DMS53 (cell line): ENCODE data around the gene ASIC2.
"Not testable (repeated sequence)": the region's sequence is repeated elsewhere in the genome, so short reads cannot be mapped to it uniquely, and the experiment has no call there.

Experiments
- DNase-seq: peaks from one replicate; lab custom pipeline; 2025; lab: John Stamatoyannopoulos, UW

The ASIC2 gene

DNA sequence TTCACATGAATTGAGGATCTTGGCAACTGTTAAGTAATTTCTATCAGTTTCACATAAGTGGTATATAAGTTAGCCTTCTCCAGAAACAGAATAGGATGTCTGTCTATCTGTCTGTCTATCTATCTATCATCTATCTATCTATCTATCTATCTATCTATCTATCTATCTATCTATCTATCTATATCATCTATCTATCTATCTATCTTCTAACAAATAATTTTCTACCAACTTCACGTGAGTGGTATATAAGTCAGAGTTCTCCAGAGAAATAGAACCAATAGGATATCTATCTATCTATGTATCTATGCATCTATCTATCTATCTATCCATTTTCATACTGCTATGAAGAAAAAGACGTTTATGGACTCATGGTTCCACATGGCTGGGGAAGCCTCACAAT lies 312.9 kb downstream of the ASIC2 start:
- no peak for DNase-seq

DNA sequence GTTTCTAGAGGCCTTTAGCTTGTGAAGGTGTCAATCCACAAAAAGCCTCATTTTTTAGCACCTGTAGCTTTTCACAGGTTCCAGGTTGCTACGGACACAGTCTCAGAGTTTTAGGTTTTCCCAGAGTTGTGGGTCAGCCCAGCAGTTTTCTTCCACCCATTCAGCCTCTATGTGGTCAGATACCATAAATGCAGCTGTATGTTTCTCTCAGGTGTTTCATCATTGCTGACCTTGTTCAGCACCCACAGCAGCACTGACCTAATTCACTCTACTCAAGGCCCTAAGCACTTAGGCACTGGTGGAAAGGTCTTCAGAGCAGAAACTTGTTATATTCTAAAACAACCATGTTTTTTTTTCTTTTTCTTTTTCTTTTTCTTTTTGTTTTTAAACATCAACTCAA lies 316.5 kb downstream of the ASIC2 start:
- no peak for DNase-seq

DNA sequence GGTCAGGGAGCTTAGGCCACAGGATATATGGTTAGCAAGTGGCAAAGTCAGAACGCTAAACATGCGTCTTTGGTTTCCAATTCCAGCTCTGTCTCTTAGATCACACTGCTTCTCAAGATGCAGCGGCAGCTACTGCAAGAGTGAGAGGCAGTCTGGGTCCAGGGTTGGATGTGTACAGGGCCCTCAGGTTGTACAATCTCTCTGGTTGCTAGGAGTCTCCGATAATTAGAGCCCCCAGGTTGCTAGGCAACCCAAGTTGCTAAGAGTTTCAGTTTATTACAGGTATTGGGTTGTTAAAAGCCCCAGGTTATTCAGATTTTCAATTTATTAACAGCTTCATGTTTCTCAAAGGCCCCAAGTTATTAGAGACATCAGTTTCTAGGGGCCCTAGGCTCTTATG lies 317.0 kb downstream of the ASIC2 start:
- DNase-seq, result no peak

DNA sequence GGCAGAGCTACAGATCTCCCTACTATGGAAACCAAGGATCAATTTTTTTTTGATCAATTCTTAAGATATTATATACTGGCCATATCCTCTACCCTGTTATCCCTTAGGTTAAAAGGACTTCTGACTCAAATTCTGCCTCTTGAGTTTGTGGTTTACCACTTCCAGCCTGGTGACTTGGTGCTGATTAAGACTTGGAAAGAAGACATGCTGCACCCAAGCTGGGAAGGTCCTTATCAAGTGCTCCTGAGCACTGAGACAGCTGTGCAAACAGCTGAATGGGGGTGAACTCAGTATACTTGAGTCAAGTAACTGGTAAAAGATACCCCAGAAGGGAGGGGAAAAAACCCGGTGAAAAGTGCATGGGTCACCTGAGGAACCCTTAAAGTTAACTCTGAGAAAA lies 321.9 kb downstream of the ASIC2 start:
- DNase-seq, result no peak

DNA sequence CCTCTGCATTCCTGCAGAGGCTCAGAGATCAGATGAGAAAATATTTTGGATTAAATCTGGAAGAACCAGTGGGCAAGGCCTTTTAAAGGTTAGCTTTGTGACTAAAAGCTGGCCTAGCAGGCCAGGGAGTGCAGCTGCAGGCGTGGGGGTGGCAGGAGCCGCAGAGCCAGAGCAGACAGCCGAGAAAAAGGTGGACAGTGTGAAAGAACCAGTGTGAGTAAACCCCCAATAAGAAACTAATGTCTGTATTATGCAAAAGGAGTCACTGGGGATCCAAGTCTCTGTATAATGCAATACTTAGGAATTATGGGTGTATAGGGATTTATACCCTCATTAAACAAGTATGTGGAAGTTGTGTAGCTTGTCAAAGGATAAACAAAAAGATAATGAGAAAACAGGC lies 322.8 kb downstream of the ASIC2 start:
- DNase-seq, result no peak

DNA sequence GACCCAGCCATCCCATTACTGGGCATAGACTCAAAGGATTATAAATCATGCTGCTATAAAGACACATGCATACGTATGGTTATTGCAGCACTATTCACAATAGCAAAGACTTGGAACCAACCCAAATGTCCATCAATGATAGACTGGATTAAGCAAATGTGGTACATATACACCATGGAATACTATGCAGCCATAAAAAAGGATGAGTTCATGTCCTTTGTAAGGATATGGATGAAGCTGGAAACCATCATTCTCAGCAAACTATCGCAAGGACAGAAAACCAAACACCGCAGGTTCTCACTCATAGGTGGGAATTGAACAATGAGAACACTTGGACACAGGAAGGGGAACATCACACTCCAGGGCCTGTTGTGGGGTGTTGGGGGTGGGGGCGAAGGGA lies 323.9 kb downstream of the ASIC2 start:
- DNase-seq, result not testable (repeated sequence)

DNA sequence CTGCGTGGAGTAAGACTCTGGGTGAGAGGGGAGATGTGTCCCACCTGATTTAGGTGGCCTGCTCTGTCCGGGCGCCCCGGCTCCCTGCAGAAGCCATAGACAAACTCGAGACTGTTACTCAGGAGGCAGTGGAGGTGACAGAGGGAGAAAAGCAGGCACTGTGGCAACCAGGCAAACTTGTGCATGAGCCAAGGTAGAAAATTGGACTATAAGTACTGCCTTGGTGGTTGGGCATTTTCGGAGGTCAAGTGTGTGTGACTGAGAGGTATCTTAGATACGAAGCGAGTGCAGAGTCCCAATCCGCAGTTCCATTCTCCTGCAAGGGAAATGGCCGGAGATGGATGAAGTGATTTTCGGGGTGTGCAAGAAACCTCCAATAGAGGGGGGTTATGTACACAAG lies 328.6 kb downstream of the ASIC2 start:
- DNase-seq, result no peak
